H9 (cell line): Measurements from ENCODE around the gene PPP1R12A. TPM values are rescaled to one million over a fixed set of nuclear protein-coding genes. Genes with fewer than 3 reads are reported as not detected.
A peak's percentile ranks its signal among the peaks of the same experiment; 100 is the strongest.

ENCODE experiments used
- DNase-seq: peaks from one replicate; pipeline ENCODE4 v3.0.0-alpha.2; 2017
- H2AFZ ChIP-seq: one replicate; pipeline ENCODE4 v1.6.1; 2013; ENCODE audit warnings: mild to moderate bottlenecking, low read length, control low read depth, moderate library complexity
- H2AK5ac ChIP-seq: 2 replicates; pipeline ENCODE4 v1.6.1; 2013; ENCODE audit warnings: low read length, control low read depth, mixed read lengths; ENCODE audit not compliant: insufficient read length
- H2BK120ac ChIP-seq: one replicate; pipeline ENCODE4 v1.6.1; 2013; ENCODE audit warnings: low read depth, mild to moderate bottlenecking, low read length, control low read depth, inconsistent platforms; ENCODE audit not compliant: poor library complexity, severe bottlenecking
- H2BK12ac ChIP-seq: 2 replicates; pipeline ENCODE4 v1.6.1; 2013; ENCODE audit warnings: low read length, control low read depth, mixed read lengths, low read depth; ENCODE audit not compliant: insufficient read length
- H2BK15ac ChIP-seq: 2 replicates; pipeline ENCODE4 v1.6.1; 2013; ENCODE audit warnings: low read depth, low read length, control low read depth
- H2BK20ac ChIP-seq: one replicate; pipeline ENCODE4 v1.6.1; 2013; ENCODE audit warnings: low read depth, mild to moderate bottlenecking, low read length, control low read depth, inconsistent platforms; ENCODE audit not compliant: poor library complexity, severe bottlenecking
- H2BK5ac ChIP-seq: 2 replicates; pipeline ENCODE4 v1.6.1; 2013; ENCODE audit warnings: low read length, control low read depth, mixed read lengths; ENCODE audit not compliant: insufficient read length
- H3K14ac ChIP-seq: 2 replicates; pipeline ENCODE4 v1.6.1; 2013; ENCODE audit warnings: low read length, control low read depth; ENCODE audit not compliant: insufficient read depth
- H3K18ac ChIP-seq: 2 replicates; pipeline ENCODE4 v1.6.1; 2013; ENCODE audit warnings: low read depth, mild to moderate bottlenecking, mixed read lengths, low read length, control low read depth; ENCODE audit not compliant: insufficient read length
- H3K23ac ChIP-seq: 2 replicates; pipeline ENCODE4 v1.6.1; 2013; ENCODE audit warnings: low read length, control low read depth, mixed read lengths, low read depth; ENCODE audit not compliant: insufficient read length
- H3K23me2 ChIP-seq: 2 replicates; pipeline ENCODE4 v1.6.1; 2013; ENCODE audit warnings: low read depth, mild to moderate bottlenecking, mixed read lengths, low read length, control low read depth; ENCODE audit not compliant: insufficient read length, poor library complexity, severe bottlenecking
- H3K27ac ChIP-seq: 2 replicates; pipeline ENCODE4 v1.5.1; 2013; ENCODE audit warnings: low read length, control low read depth, mixed read lengths, low read depth; ENCODE audit not compliant: insufficient read length
- H3K27me3 ChIP-seq: 2 replicates; pipeline ENCODE4 v1.6.1; 2013; ENCODE audit warnings: low read length, control low read depth, inconsistent platforms; ENCODE audit not compliant: insufficient read depth
- H3K4ac ChIP-seq: 2 replicates; pipeline ENCODE4 v1.6.1; 2013; ENCODE audit warnings: low read depth, mild to moderate bottlenecking, control low read depth, inconsistent platforms, low read length, moderate library complexity
- H3K4me1 ChIP-seq: 2 replicates; pipeline ENCODE4 v1.6.1; 2013; ENCODE audit warnings: low read length, control low read depth, inconsistent platforms; ENCODE audit not compliant: insufficient read depth
- H3K4me2 ChIP-seq: 2 replicates; pipeline ENCODE4 v1.6.1; 2013; ENCODE audit warnings: low read length, control low read depth, mixed read lengths; ENCODE audit not compliant: insufficient read length, insufficient read depth
- H3K56ac ChIP-seq: 2 replicates; pipeline ENCODE4 v1.6.1; 2013; ENCODE audit warnings: low read depth, mild to moderate bottlenecking, mixed read lengths, low read length, control low read depth; ENCODE audit not compliant: insufficient read length
- H3K79me1 ChIP-seq: 2 replicates; pipeline ENCODE4 v1.6.1; 2013; ENCODE audit warnings: low read depth, mild to moderate bottlenecking, moderate library complexity, low read length, control low read depth, inconsistent platforms; ENCODE audit not compliant: insufficient read depth, poor library complexity, severe bottlenecking
- H3K79me2 ChIP-seq: 2 replicates; pipeline ENCODE4 v1.6.1; 2013; ENCODE audit warnings: low read length, control low read depth, inconsistent platforms; ENCODE audit not compliant: insufficient read depth
- H3K9ac ChIP-seq: 2 replicates; pipeline ENCODE4 v1.6.1; 2013; ENCODE audit warnings: low read length, control low read depth, mixed read lengths; ENCODE audit not compliant: insufficient read length; ENCODE audit errors: extremely low read depth
- H3K9me3 ChIP-seq: one replicate; pipeline ENCODE4 v1.6.1; 2013; ENCODE audit warnings: low read depth, low read length, inconsistent platforms; ENCODE audit not compliant: control insufficient read depth
- H3T11ph ChIP-seq: one replicate; pipeline ENCODE4 v1.6.1; 2013; ENCODE audit warnings: mild to moderate bottlenecking, low read length, control low read depth, inconsistent platforms
- H4K20me1 ChIP-seq: one replicate; pipeline ENCODE4 v1.6.1; 2013; ENCODE audit not compliant: control insufficient read depth, insufficient read length, insufficient read depth
- H4K5ac ChIP-seq: 2 replicates; pipeline ENCODE4 v1.6.1; 2013; ENCODE audit warnings: low read depth, mild to moderate bottlenecking, mixed read lengths, low read length, control low read depth; ENCODE audit not compliant: insufficient read length
- H4K8ac ChIP-seq: replicated peaks from 2 replicates; pipeline ENCODE4 v1.6.1; 2013; ENCODE audit warnings: low read length, control low read depth, mixed read lengths, low read depth; ENCODE audit not compliant: insufficient read length
- H4K91ac ChIP-seq: 2 replicates; pipeline ENCODE4 v1.6.1; 2013; ENCODE audit warnings: low read depth, mild to moderate bottlenecking, moderate library complexity, mixed read lengths, low read length, control low read depth; ENCODE audit not compliant: insufficient read length
- H3K27ac Mint-ChIP-seq, 3 experiments: 2 replicates in 2 of 3; 3 replicates in 1 of 3; pipeline ENCODE4 v1.8.0; 2020 to 2021; ENCODE audit warnings: mixed read lengths in 3 of 3, mild to moderate bottlenecking in 1 of 3, moderate library complexity in 1 of 3
- H3K27me3 Mint-ChIP-seq: 2 replicates; pipeline ENCODE4 v1.8.0; 2021; ENCODE audit warnings: low read depth, mild to moderate bottlenecking, moderate library complexity, mixed read lengths
- H3K36me3 Mint-ChIP-seq, 3 experiments: 2 replicates in 2 of 3; 3 replicates in 1 of 3; pipeline ENCODE4 v1.8.0; 2020 to 2021; ENCODE audit warnings: low read depth in 3 of 3, mixed read lengths in 3 of 3; ENCODE audit not compliant: insufficient read depth in 1 of 3
- H3K4me1 Mint-ChIP-seq, 2 experiments: 2 replicates each; pipeline ENCODE4 v1.8.0; 2020; ENCODE audit warnings: mixed read lengths in 2 of 2
- H3K4me3 Mint-ChIP-seq, 2 experiments: 2 replicates in 1 of 2; 3 replicates in 1 of 2; pipeline ENCODE4 v1.8.0; 2020 to 2021; ENCODE audit warnings: mild to moderate bottlenecking in 2 of 2, mixed read lengths in 2 of 2, moderate library complexity in 1 of 2
- H3K9me3 Mint-ChIP-seq, 2 experiments: 2 replicates in 1 of 2; 3 replicates in 1 of 2; pipeline ENCODE4 v1.8.0; 2020; ENCODE audit warnings: mild to moderate bottlenecking in 2 of 2, mixed read lengths in 2 of 2, moderate library complexity in 1 of 2
- WGBS: extraction: QIAGEN DNeasy Blood & Tissue Kit; methylation state at CpG from one replicate; pipeline ENCODE4 v1.1.7; 2013; ENCODE audit warnings: missing lambda C conversion rate, low lambda C conversion rate, mixed read lengths; ENCODE audit not compliant: insufficient read length; ENCODE audit errors: extremely low coverage; 5-methylcytosine and 5-hydroxymethylcytosine counted together
- total RNA-seq: library from RNA; stranded (reverse); gene quantifications from 2 replicates; pipeline ENCODE4 v1.2.1, GENCODE V29; 2021
- TF ChIP-seq, protein P1 (sequence below): fragments of 200-600 bp; sonication (generic); conservative IDR thresholded peaks from 3 replicates; pipeline ENCODE4 v1.8.0; 2021; ENCODE audit warnings: antibody characterized with exemption, mild to moderate bottlenecking

The PPP1R12A gene
- total RNA-seq, 1 experiment from 2014 or later: 93.5 TPM

DNA sequence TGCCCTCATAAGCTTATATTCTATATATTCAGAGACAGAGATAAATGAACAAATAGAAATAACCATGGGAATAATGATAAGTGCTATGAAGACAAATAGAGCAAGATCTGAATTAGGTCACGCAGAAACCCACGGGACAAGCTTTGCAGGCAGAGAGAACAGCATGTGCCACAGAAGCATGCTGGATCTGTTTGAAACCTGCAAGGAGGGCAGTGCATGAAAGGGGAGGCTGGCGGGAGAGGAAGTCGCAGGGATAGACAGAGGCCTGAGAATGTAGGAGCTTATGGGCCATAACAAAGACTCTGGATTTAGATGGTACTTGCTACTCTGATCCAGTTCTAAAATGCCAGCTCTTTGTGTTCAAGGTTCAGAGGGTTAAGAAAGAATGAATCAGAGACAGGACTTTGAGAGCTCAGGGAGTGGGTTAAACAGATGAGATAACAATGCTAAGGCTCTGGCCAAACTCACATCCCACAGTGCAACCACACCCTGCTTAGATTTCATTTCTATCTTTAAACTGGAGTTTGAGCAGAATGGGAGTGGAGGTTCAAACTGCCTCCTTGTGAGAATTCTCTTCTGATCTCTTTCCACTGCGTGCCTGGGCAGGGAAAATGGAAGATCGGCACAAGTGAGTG is 49.2 kb upstream of the PPP1R12A start:
- H3K14ac ChIP-seq: no peak overlapping the region
- WGBS: no CpG with 5 or more reads among the region's 6 CpGs
- no peaks in the 10 kb centered on the region; the same call in 1 of the 2 replicates for H3K4me1 ChIP-seq
- Mint-ChIP-seq H3K4me3 (no peak overlapping the region), H3K27ac (0 out of 7 replicates have a peak overlapping the region, but pooled peaks of 1 of the 3 experiments have one; percentile 41), H3K4me1 (no peaks in the 10 kb centered on the region), H3K36me3 (no peaks in the 10 kb centered on the region), H3K27me3 (peaks cover 4% of the 10 kb centered on the region), H3K9me3 (no peaks in the 10 kb centered on the region)
- H4K5ac ChIP-seq: no peak overlapping the region
- no peak overlapping the region for H2AFZ ChIP-seq
- no peak overlapping the region for H4K8ac ChIP-seq
- TF ChIP-seq, protein P1, sequence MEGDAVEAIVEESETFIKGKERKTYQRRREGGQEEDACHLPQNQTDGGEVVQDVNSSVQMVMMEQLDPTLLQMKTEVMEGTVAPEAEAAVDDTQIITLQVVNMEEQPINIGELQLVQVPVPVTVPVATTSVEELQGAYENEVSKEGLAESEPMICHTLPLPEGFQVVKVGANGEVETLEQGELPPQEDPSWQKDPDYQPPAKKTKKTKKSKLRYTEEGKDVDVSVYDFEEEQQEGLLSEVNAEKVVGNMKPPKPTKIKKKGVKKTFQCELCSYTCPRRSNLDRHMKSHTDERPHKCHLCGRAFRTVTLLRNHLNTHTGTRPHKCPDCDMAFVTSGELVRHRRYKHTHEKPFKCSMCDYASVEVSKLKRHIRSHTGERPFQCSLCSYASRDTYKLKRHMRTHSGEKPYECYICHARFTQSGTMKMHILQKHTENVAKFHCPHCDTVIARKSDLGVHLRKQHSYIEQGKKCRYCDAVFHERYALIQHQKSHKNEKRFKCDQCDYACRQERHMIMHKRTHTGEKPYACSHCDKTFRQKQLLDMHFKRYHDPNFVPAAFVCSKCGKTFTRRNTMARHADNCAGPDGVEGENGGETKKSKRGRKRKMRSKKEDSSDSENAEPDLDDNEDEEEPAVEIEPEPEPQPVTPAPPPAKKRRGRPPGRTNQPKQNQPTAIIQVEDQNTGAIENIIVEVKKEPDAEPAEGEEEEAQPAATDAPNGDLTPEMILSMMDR: no peak
- H2AK5ac ChIP-seq: no peak overlapping the region
- no peak overlapping the region for H3K27ac ChIP-seq
- no peak overlapping the region for H3K4ac ChIP-seq
- H3K4me2 ChIP-seq: no peak overlapping the region
- H3K18ac ChIP-seq: no peak overlapping the region
- H4K20me1 ChIP-seq: no peaks in the 10 kb centered on the region
- H2BK5ac ChIP-seq: no peak overlapping the region
- no peak overlapping the region for H4K91ac ChIP-seq
- no peak overlapping the region for H2BK12ac ChIP-seq
- H3K27me3 ChIP-seq: no peaks in the 10 kb centered on the region
- H2BK120ac ChIP-seq: no peak overlapping the region
- H3K9ac ChIP-seq: no peak overlapping the region
- H3K79me1 ChIP-seq: no peaks in the 10 kb centered on the region
- no peak overlapping the region for H3T11ph ChIP-seq
- no peak overlapping the region for H3K23ac ChIP-seq
- no peak for DNase-seq
- H3K79me2 ChIP-seq: no peaks in the 10 kb centered on the region
- H2BK15ac ChIP-seq: no peak overlapping the region
- no peak overlapping the region for H3K56ac ChIP-seq
- no peaks in the 10 kb centered on the region for H3K9me3 ChIP-seq
- no peaks in the 10 kb centered on the region for H3K23me2 ChIP-seq
- H2BK20ac ChIP-seq: no peak overlapping the region
